HepG2 (cell line): Measurements from ENCODE around the gene ADGRV1. TPM values are rescaled to one million over a fixed set of nuclear protein-coding genes. Genes with fewer than 3 reads are reported as not detected.

Source experiments
- ATAC-seq: fragments of 200-7000 bp; cut with Tn5 transposase; 3 replicates; pipeline ENCODE4 v1.9.1; 2020; ENCODE audit warnings: mild to moderate bottlenecking, moderate library complexity
- BruUV-seq: library from RNA; stranded (reverse); fragments of 400-500 nt; replicated peaks from 2 replicates; lab custom pipeline; 2021; lab: Mats Ljungman, UMichigan
- CTCF ChIA-PET: fragments of 300-600 bp; formaldehyde crosslinking; extraction: SDS; loops from one replicate; lab custom pipeline; 2021; ENCODE audit warnings: low total read pairs, inconsistent platforms, low intra/inter-chr PET ratio; lab: Yijun Ruan, JAX
- POLR2A ChIA-PET: fragments of 350-600 bp; sonication (Branson Sonifier 250); formaldehyde crosslinking; loops from one replicate; lab custom pipeline; 2020; ENCODE audit warnings: antibody characterized with exemption, inconsistent platforms; lab: Yijun Ruan, JAX
- DNase-seq: peaks from one replicate; pipeline ENCODE4 v3.0.0-alpha.2; 2015; ENCODE audit warnings: low spot score
- FAIRE-seq: peaks from 3 replicates; lab custom pipeline; 2011; peaks lifted over from hg19 to GRCh38; lab: Jason Lieb, UNC
- H2AFZ ChIP-seq: one replicate; pipeline ENCODE4 v1.6.1; 2011; ENCODE audit warnings: low read length, inconsistent platforms
- H3K27ac ChIP-seq: fragments of 300-600 bp; 3 replicates; pipeline ENCODE4 v1.8.0; 2011; ENCODE audit warnings: mixed run types, mild to moderate bottlenecking, mixed read lengths, low read length, inconsistent platforms; ENCODE audit not compliant: insufficient read depth; ENCODE audit errors: extremely low read length
- H3K27me3 ChIP-seq, 2 experiments: fragments of 200-600 bp in 1 of 2; 2 replicates in 1 of 2; 3 replicates in 1 of 2; pipeline versions ENCODE4 v1.6.0 to v1.8.0; 2011; ENCODE audit warnings: low read length in 2 of 2, mild to moderate bottlenecking in 2 of 2, moderate library complexity in 2 of 2, inconsistent platforms in 1 of 2; ENCODE audit not compliant: insufficient read depth in 2 of 2, control insufficient read depth in 1 of 2
- H3K36me3 ChIP-seq, 2 experiments: fragments of 200-600 bp in 1 of 2; replicated peaks in 1 of 2; 2 replicates in 1 of 2; 3 replicates in 1 of 2; pipeline versions ENCODE4 v1.5.1 to v1.8.0; 2011; ENCODE audit warnings: low read length in 2 of 2, inconsistent platforms in 1 of 2; ENCODE audit not compliant: insufficient read depth in 2 of 2, control insufficient read depth in 1 of 2
- H3K4me1 ChIP-seq: 2 replicates; pipeline ENCODE4 v1.5.1; 2012; ENCODE audit warnings: low read length, inconsistent platforms; ENCODE audit not compliant: insufficient read depth
- H3K4me2 ChIP-seq: 2 replicates; pipeline ENCODE4 v1.6.0; 2011; ENCODE audit warnings: low read depth, low read length, inconsistent platforms
- H3K4me3 ChIP-seq, 3 experiments: fragments of 200-600 bp in 1 of 3; sonication (generic), shearing (Covaris generic) in 1 of 3; replicated peaks in 1 of 3; 2 replicates each; pipeline ENCODE4 v1.5.1; 2011 to 2016; ENCODE audit warnings: low read length in 3 of 3, inconsistent platforms in 2 of 3, low read depth in 2 of 3, mild to moderate bottlenecking in 2 of 3, control low read depth in 1 of 3, mixed read lengths in 1 of 3; ENCODE audit not compliant: insufficient read depth in 1 of 3
- H3K79me2 ChIP-seq: one replicate; pipeline ENCODE4 v1.6.1; 2011; ENCODE audit warnings: low read length, inconsistent platforms; ENCODE audit not compliant: insufficient read depth
- H3K9ac ChIP-seq: 2 replicates; pipeline ENCODE4 v1.6.0; 2011; ENCODE audit warnings: mild to moderate bottlenecking, low read depth, low read length, inconsistent platforms; ENCODE audit not compliant: insufficient read depth
- H3K9me3 ChIP-seq: 2 replicates; pipeline ENCODE4 v1.5.1; 2012; ENCODE audit warnings: mild to moderate bottlenecking, low read length
- H4K20me1 ChIP-seq: 2 replicates; pipeline ENCODE4 v1.6.0; 2011; ENCODE audit warnings: inconsistent platforms, mild to moderate bottlenecking, low read length, moderate library complexity; ENCODE audit not compliant: insufficient read depth
- IKZF1 ChIP-seq: fragments of 450-650 bp; IDR thresholded peaks from 2 replicates; pipeline ENCODE4 v1.7.1; 2016
- NAIF1 ChIP-seq: sonication (generic); formaldehyde crosslinking; IDR thresholded peaks from 2 replicates; pipeline ENCODE4 v1.5.0; 2020; ENCODE audit warnings: mild to moderate bottlenecking, missing genetic modification reagents, borderline replicate concordance
- NR2C2 ChIP-seq: sonication (generic); formaldehyde crosslinking; IDR thresholded peaks from 2 replicates; pipeline ENCODE4 v1.4.0; 2020; ENCODE audit warnings: missing genetic modification reagents, mild to moderate bottlenecking, moderate library complexity, borderline replicate concordance
- ZFP37 ChIP-seq: sonication (generic); formaldehyde crosslinking; IDR thresholded peaks from 2 replicates; pipeline ENCODE4 v1.4.0; 2020; ENCODE audit warnings: missing genetic modification reagents, borderline replicate concordance
- ZNF17 ChIP-seq: sonication (generic); formaldehyde crosslinking; IDR thresholded peaks from 2 replicates; pipeline ENCODE4 v1.5.0; 2020; ENCODE audit warnings: mild to moderate bottlenecking, missing genetic modification reagents
- ZNF292 ChIP-seq: sonication (generic); formaldehyde crosslinking; IDR thresholded peaks from 2 replicates; pipeline ENCODE4 v1.8.1; 2022; ENCODE audit warnings: mild to moderate bottlenecking, low read depth, missing genetic modification reagents, borderline replicate concordance
- ZNF44 ChIP-seq: sonication (generic); formaldehyde crosslinking; IDR thresholded peaks from 2 replicates; pipeline ENCODE4 v1.5.1; 2020; ENCODE audit warnings: mild to moderate bottlenecking, missing genetic modification reagents
- ZNF598 ChIP-seq: sonication (generic); formaldehyde crosslinking; IDR thresholded peaks from 2 replicates; pipeline ENCODE4 v1.5.1; 2020; ENCODE audit warnings: mild to moderate bottlenecking, missing genetic modification reagents, borderline replicate concordance
- ZNF839 ChIP-seq: sonication (generic); formaldehyde crosslinking; IDR thresholded peaks from 2 replicates; pipeline ENCODE4 v1.4.0; 2020; ENCODE audit warnings: missing genetic modification reagents, mild to moderate bottlenecking, borderline replicate concordance
- WGBS: methylation state at CpG from one replicate; pipeline ENCODE4 v1.1.6; 2017; ENCODE audit warnings: low lambda C conversion rate; 5-methylcytosine and 5-hydroxymethylcytosine counted together
- in situ Hi-C: cut with HindIII; loops from 2 replicates; pipeline ENCODE4 v1.10.0; 2017; ENCODE audit warnings: low pct_unique_long_range_greater_than_20kb; ENCODE audit not compliant: extremely low pct_ligation_motif_present
- intact Hi-C: fragments of 100-400 bp; cut with micrococcal nuclease; formaldehyde crosslinking; loops from one replicate; pipeline ENCODE4 v1.10.0; 2022; ENCODE audit not compliant: unreplicated experiment
- polyA plus RNA-seq, 8 experiments: library from polyadenylated mRNA; depleted of rRNA in 3 of 8; stranded (reverse) in 7 of 8; unstranded in 1 of 8; fragments of >200 nt; fragmentation: Illumina TruSeq in 4 of 8; extraction: Trizol in 4 of 8; gene quantifications; 2 replicates each; pipeline versions ENCODE4 v1.2.1 to v1.2.3, GENCODE V29; 2011 to 2016; ENCODE audit warnings: low read depth in 4 of 8, missing spikeins in 1 of 8, mixed read lengths in 1 of 8; ENCODE audit not compliant: insufficient read depth in 1 of 8
- total RNA-seq, 5 experiments: library from RNA; depleted of rRNA; stranded (reverse); fragments of >200 nt; fragmentation: Illumina TruSeq; extraction: Trizol; gene quantifications; 2 replicates each; pipeline ENCODE4 v1.2.3, GENCODE V29; 2016; ENCODE audit warnings: low read depth in 1 of 5
- TF ChIP-seq, protein P1 (sequence below): sonication (generic); formaldehyde crosslinking; IDR thresholded peaks from 2 replicates; pipeline ENCODE4 v1.5.0; 2020; ENCODE audit warnings: missing genetic modification reagents
- TF ChIP-seq, protein P2 (sequence below): IDR thresholded peaks from 2 replicates; pipeline ENCODE4 v1.6.1; 2018; ENCODE audit warnings: missing genetic modification reagents

Gene ADGRV1
- total and polyA plus RNA-seq, 2 of the 13 experiments (the other 11 are each of a cell fraction or from before 2014, with no cell fraction given), result 1.7 to 3.9 TPM

DNA sequence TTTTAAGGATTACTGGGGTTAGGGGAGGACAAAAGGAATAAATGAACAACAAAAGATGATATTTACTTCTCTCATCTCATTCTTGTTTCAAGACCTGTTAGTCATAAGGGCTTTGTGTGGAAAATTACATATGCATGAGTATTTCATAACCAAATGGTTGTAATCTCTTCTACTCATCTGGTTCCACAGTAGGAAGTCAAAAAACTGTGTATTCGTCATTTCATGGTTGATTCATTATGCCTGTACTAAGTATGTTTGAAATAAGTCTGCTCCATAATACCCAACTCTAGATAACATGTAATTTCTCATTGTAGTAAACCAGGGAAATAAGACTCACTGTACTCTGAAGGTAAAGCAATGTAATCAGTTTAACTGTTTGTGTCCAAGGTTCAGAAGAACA lies 611.7 kb downstream of the ADGRV1 start:
- H3K9me3 ChIP-seq, result no peaks in the 10 kb centered on the region
- ATAC-seq (no peak), DNase-seq (no peak), FAIRE-seq (no peak)
- CTCF ChIA-PET, result no interaction called here
- H3K27ac ChIP-seq, result no peak overlapping the region
- no peak overlapping the region for H3K4me3 ChIP-seq
- BruUV-seq, result no TSS peak
- H3K27me3 ChIP-seq, result no peaks in the 10 kb centered on the region
- H2AFZ ChIP-seq, result no peak overlapping the region
- POLR2A ChIA-PET, result no interaction called here
- no peaks in the 10 kb centered on the region for H4K20me1 ChIP-seq
- H3K4me2 ChIP-seq, result no peak overlapping the region
- 0% methylated on average over 1 of the region's 1 CpG for WGBS
- in situ Hi-C loops, result no loop called here
- no peaks in the 10 kb centered on the region for H3K4me1 ChIP-seq
- intact Hi-C loops, result no loop called here
- H3K36me3 ChIP-seq, result no peaks in the 10 kb centered on the region
- no peak for TF ChIP-seq ZNF17
- no peak for TF ChIP-seq NAIF1 (CRISPR knock-in tag)
- no peak for TF ChIP-seq ZNF839 (CRISPR knock-in tag)
- TF ChIP-seq, protein P1, sequence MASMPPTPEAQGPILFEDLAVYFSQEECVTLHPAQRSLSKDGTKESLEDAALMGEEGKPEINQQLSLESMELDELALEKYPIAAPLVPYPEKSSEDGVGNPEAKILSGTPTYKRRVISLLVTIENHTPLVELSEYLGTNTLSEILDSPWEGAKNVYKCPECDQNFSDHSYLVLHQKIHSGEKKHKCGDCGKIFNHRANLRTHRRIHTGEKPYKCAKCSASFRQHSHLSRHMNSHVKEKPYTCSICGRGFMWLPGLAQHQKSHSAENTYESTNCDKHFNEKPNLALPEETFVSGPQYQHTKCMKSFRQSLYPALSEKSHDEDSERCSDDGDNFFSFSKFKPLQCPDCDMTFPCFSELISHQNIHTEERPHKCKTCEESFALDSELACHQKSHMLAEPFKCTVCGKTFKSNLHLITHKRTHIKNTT (CRISPR knock-in tag), result no peak
- TF ChIP-seq, protein P2, sequence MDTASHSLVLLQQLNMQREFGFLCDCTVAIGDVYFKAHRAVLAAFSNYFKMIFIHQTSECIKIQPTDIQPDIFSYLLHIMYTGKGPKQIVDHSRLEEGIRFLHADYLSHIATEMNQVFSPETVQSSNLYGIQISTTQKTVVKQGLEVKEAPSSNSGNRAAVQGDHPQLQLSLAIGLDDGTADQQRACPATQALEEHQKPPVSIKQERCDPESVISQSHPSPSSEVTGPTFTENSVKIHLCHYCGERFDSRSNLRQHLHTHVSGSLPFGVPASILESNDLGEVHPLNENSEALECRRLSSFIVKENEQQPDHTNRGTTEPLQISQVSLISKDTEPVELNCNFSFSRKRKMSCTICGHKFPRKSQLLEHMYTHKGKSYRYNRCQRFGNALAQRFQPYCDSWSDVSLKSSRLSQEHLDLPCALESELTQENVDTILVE (CRISPR knock-in tag), result no peak
- no peak for TF ChIP-seq ZFP37
- TF ChIP-seq, all 625 proteins: peak for 0
- Histone ChIP-seq H3K79me2 (no peaks in the 10 kb centered on the region), H3K9ac (no peak overlapping the region)

DNA sequence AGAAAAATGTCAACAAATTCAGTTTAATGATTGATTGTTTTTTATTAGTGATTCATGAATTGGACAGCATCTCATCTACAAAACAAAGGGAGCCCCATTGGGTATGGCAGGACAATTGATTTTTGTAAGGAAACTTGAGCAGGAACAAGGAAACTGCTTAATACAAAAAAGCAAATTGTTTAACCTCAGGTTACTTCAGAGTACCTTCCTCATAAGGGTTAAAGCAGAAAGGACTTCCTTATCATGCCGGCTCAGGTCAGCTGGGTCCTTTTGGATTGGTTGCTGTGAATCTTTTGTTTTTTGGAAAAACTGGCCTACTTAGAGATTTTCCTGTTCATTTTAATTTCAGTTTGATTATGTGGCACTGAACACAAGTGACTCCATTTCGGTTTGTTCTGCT lies 612.7 kb downstream of the ADGRV1 start:
- ATAC-seq (no peak), FAIRE-seq (no peak)
- no TSS peak for BruUV-seq

More for the DNA sequence above, 612.7 kb downstream of the ADGRV1 start:
- ChIA-PET POLR2A (no interaction called here), CTCF (no interaction called here)
- Histone ChIP-seq H4K20me1 (no peaks in the 10 kb centered on the region), H3K4me1 (no peaks in the 10 kb centered on the region), H3K9me3 (no peaks in the 10 kb centered on the region), H3K27ac (no peak overlapping the region), H2AFZ (no peak overlapping the region), H3K4me3 (no peak overlapping the region), H3K79me2 (no peaks in the 10 kb centered on the region), H3K9ac (no peak overlapping the region), H3K36me3 (no peaks in the 10 kb centered on the region), H3K27me3 (no peaks in the 10 kb centered on the region), H3K4me2 (no peak overlapping the region)
- no peak for DNase-seq
- intact Hi-C loops (no loop called here), in situ Hi-C loops (no loop called here)
- no peak for TF ChIP-seq NR2C2 (CRISPR knock-in tag)
- TF ChIP-seq ZNF44 (CRISPR knock-in tag), result no peak
- TF ChIP-seq IKZF1, result no peak
- TF ChIP-seq ZNF292 (CRISPR knock-in tag), result no peak
- no peak for TF ChIP-seq ZNF598 (CRISPR knock-in tag)
- 18% methylated on average over 2 of the region's 2 CpGs for whole genome bisulfite sequencing
